T-helper 1 cell treated with Interleukin-12 subunit alpha and Interleukin-12 subunit beta and Interleukin-4 antibody, amounts not matched to agents 30 μg/mL and 1 μg/mL, for 36 hours (primary cell): ENCODE measurements around the gene PLPP1.
"Not testable (repeated sequence)": the region's sequence is repeated elsewhere in the genome, so short reads cannot be mapped to it uniquely, and the experiment has no call there.

Source experiments
- H3K27ac Mint-ChIP-seq: one replicate; pipeline ENCODE4 v1.8.0; 2021; ENCODE audit warnings: mild to moderate bottlenecking, mixed read lengths
- H3K27me3 Mint-ChIP-seq: one replicate; pipeline ENCODE4 v1.8.0; 2021; ENCODE audit warnings: low read depth, mixed read lengths
- H3K36me3 Mint-ChIP-seq: one replicate; pipeline ENCODE4 v1.8.0; 2021; ENCODE audit warnings: low read depth, mixed read lengths
- H3K4me1 Mint-ChIP-seq: one replicate; pipeline ENCODE4 v1.8.0; 2021; ENCODE audit warnings: low read depth, mixed read lengths
- H3K4me3 Mint-ChIP-seq: one replicate; pipeline ENCODE4 v1.8.0; 2021; ENCODE audit warnings: mild to moderate bottlenecking, moderate library complexity, mixed read lengths
- H3K9me3 Mint-ChIP-seq: one replicate; pipeline ENCODE4 v1.8.0; 2021; ENCODE audit warnings: mixed read lengths

PLPP1 gene

GRCh38 chr5:55533521-55534435 is 986 bp downstream of the PLPP1 start:
- Mint-ChIP-seq H3K36me3 (peaks cover 19% of the 10 kb centered on the region), H3K9me3 (no peaks in the 10 kb centered on the region), H3K4me3 (peak overlapping the region; percentile 89), H3K27ac (peak overlapping the region; percentile 78), H3K4me1 (peaks cover 37% of the 10 kb centered on the region), H3K27me3 (no peaks in the 10 kb centered on the region)

GRCh38 chr5:55530669-55531068 is 4.1 kb downstream of the PLPP1 start:
- peaks cover 31% of the 10 kb centered on the region for H3K4me1 Mint-ChIP-seq
- no peaks in the 10 kb centered on the region for H3K27me3 Mint-ChIP-seq
- no peak overlapping the region for H3K27ac Mint-ChIP-seq
- peaks cover 22% of the 10 kb centered on the region for H3K36me3 Mint-ChIP-seq
- no peak overlapping the region for H3K4me3 Mint-ChIP-seq
- H3K9me3 Mint-ChIP-seq: no peaks in the 10 kb centered on the region

GRCh38 chr5:55524816-55525215 is 9.9 kb downstream of the PLPP1 start:
- H3K4me3 Mint-ChIP-seq: no peak overlapping the region
- H3K4me1 Mint-ChIP-seq: peaks cover 2% of the 10 kb centered on the region
- peaks cover 5% of the 10 kb centered on the region for H3K36me3 Mint-ChIP-seq
- no peak overlapping the region for H3K27ac Mint-ChIP-seq
- H3K27me3 Mint-ChIP-seq: no peaks in the 10 kb centered on the region
- H3K9me3 Mint-ChIP-seq: no peaks in the 10 kb centered on the region

- H3K4me3 Mint-ChIP-seq: no peak overlapping the region
- H3K27me3 Mint-ChIP-seq: no peaks in the 10 kb centered on the region
- H3K36me3 Mint-ChIP-seq: peaks cover 9% of the 10 kb centered on the region
- H3K27ac Mint-ChIP-seq: no peak overlapping the region
- peaks cover 2% of the 10 kb centered on the region for H3K4me1 Mint-ChIP-seq
- H3K9me3 Mint-ChIP-seq: no peaks in the 10 kb centered on the region
Measured at GRCh38 chr5:55523293-55523692, 11.5 kb downstream of the PLPP1 start.

GRCh38 chr5:55521881-55522280 is 12.9 kb downstream of the PLPP1 start:
- H3K27me3 Mint-ChIP-seq: no peaks in the 10 kb centered on the region
- H3K9me3 Mint-ChIP-seq: no peaks in the 10 kb centered on the region
- H3K4me3 Mint-ChIP-seq: no peak overlapping the region
- no peak overlapping the region for H3K27ac Mint-ChIP-seq
- H3K4me1 Mint-ChIP-seq: no peaks in the 10 kb centered on the region
- H3K36me3 Mint-ChIP-seq: peaks cover 10% of the 10 kb centered on the region

GRCh38 chr5:55520117-55520839 is 14.5 kb downstream of the PLPP1 start:
- no peaks in the 10 kb centered on the region for H3K27me3 Mint-ChIP-seq
- H3K27ac Mint-ChIP-seq: no peak overlapping the region
- no peaks in the 10 kb centered on the region for H3K9me3 Mint-ChIP-seq
- H3K4me3 Mint-ChIP-seq: no peak overlapping the region
- peaks cover 12% of the 10 kb centered on the region for H3K36me3 Mint-ChIP-seq
- no peaks in the 10 kb centered on the region for H3K4me1 Mint-ChIP-seq

- H3K4me1 Mint-ChIP-seq: no peaks in the 10 kb centered on the region
- H3K36me3 Mint-ChIP-seq: peaks cover 12% of the 10 kb centered on the region
- H3K4me3 Mint-ChIP-seq: no peak overlapping the region
- H3K27me3 Mint-ChIP-seq: no peaks in the 10 kb centered on the region
- no peaks in the 10 kb centered on the region for H3K9me3 Mint-ChIP-seq
- no peak overlapping the region for H3K27ac Mint-ChIP-seq
Measured at GRCh38 chr5:55518831-55519390, 15.9 kb downstream of the PLPP1 start.

- Mint-ChIP-seq H3K27me3 (no peaks in the 10 kb centered on the region), H3K9me3 (no peaks in the 10 kb centered on the region), H3K4me1 (no peaks in the 10 kb centered on the region), H3K4me3 (no peak overlapping the region), H3K27ac (no peak overlapping the region), H3K36me3 (peaks cover 10% of the 10 kb centered on the region)
Measured at GRCh38 chr5:55517804-55518203, 17.0 kb downstream of the PLPP1 start.

- Mint-ChIP-seq H3K4me1 (no peaks in the 10 kb centered on the region), H3K4me3 (no peak overlapping the region), H3K27me3 (no peaks in the 10 kb centered on the region), H3K27ac (no peak overlapping the region), H3K36me3 (peaks cover 2% of the 10 kb centered on the region), H3K9me3 (no peaks in the 10 kb centered on the region)
Measured at GRCh38 chr5:55511010-55511409, 23.8 kb downstream of the PLPP1 start.

- H3K4me3 Mint-ChIP-seq: no peak overlapping the region
- no peaks in the 10 kb centered on the region for H3K9me3 Mint-ChIP-seq
- peaks cover 2% of the 10 kb centered on the region for H3K36me3 Mint-ChIP-seq
- H3K27me3 Mint-ChIP-seq: no peaks in the 10 kb centered on the region
- H3K27ac Mint-ChIP-seq: no peak overlapping the region
- no peaks in the 10 kb centered on the region for H3K4me1 Mint-ChIP-seq
Measured at GRCh38 chr5:55510523-55510880, 24.3 kb downstream of the PLPP1 start.

GRCh38 chr5:55509796-55510522 is 24.8 kb downstream of the PLPP1 start:
- Mint-ChIP-seq H3K27ac (no peak overlapping the region), H3K4me3 (no peak overlapping the region), H3K4me1 (no peaks in the 10 kb centered on the region), H3K27me3 (no peaks in the 10 kb centered on the region), H3K36me3 (no peaks in the 10 kb centered on the region), H3K9me3 (no peaks in the 10 kb centered on the region)

- no peaks in the 10 kb centered on the region for H3K27me3 Mint-ChIP-seq
- H3K9me3 Mint-ChIP-seq: no peaks in the 10 kb centered on the region
- no peak overlapping the region for H3K27ac Mint-ChIP-seq
- H3K4me1 Mint-ChIP-seq: no peaks in the 10 kb centered on the region
- H3K36me3 Mint-ChIP-seq: no peaks in the 10 kb centered on the region
- no peak overlapping the region for H3K4me3 Mint-ChIP-seq
Measured at GRCh38 chr5:55509097-55509496, 25.7 kb downstream of the PLPP1 start.

- H3K27me3 Mint-ChIP-seq: no peaks in the 10 kb centered on the region
Measured at GRCh38 chr5:55507574-55507973, 27.2 kb downstream of the PLPP1 start.

GRCh38 chr5:55505711-55506110 is 29.1 kb downstream of the PLPP1 start:
- H3K27ac Mint-ChIP-seq, H3K4me3 Mint-ChIP-seq, H3K27me3 Mint-ChIP-seq, H3K9me3 Mint-ChIP-seq, H3K36me3 Mint-ChIP-seq, H3K4me1 Mint-ChIP-seq: not testable (repeated sequence)

More at GRCh38 chr5:55507574-55507973, 27.2 kb downstream of the PLPP1 start:
- no peaks in the 10 kb centered on the region for H3K36me3 Mint-ChIP-seq
- no peak overlapping the region for H3K27ac Mint-ChIP-seq
- no peak overlapping the region for H3K4me3 Mint-ChIP-seq
- no peaks in the 10 kb centered on the region for H3K4me1 Mint-ChIP-seq
- H3K9me3 Mint-ChIP-seq: no peaks in the 10 kb centered on the region
